ENCODE results near the gene PATJ.

PATJ gene

GRCh38 chr1:61836649-61837048 lies 94.4 kb downstream of the PATJ start:
- TF ChIP-seq TAF1 (IDR thresholded peaks at IDR 0.05; ENCODE audit: borderline replicate concordance, insufficient read depth, low read length) = no peak
- TF ChIP-seq REST (IDR thresholded peaks at IDR 0.05; ENCODE audit: insufficient read depth in 1 of 2, low read depth in 2 of 2, low read length in 2 of 2) = no peak
- no peak for TF ChIP-seq SIN3A (IDR thresholded peaks at IDR 0.05; ENCODE audit: borderline replicate concordance, insufficient read depth, low read length)
- TF ChIP-seq FOXP2 (optimal IDR thresholded peaks at IDR 0.05; ENCODE audit: borderline replicate concordance, extremely low read depth, extremely low read length, insufficient read depth) = no peak
- TF ChIP-seq POLR2AphosphoS5 (IDR thresholded peaks at IDR 0.05; ENCODE audit: low read depth, low read length) = no peak

- TF ChIP-seq REST (IDR thresholded peaks at IDR 0.05; ENCODE audit: insufficient read depth in 1 of 2, low read depth in 2 of 2, low read length in 2 of 2) (no peak), SIN3A (IDR thresholded peaks at IDR 0.05; ENCODE audit: borderline replicate concordance, insufficient read depth, low read length) (no peak), TAF1 (IDR thresholded peaks at IDR 0.05; ENCODE audit: borderline replicate concordance, insufficient read depth, low read length) (no peak), FOXP2 (optimal IDR thresholded peaks at IDR 0.05; ENCODE audit: borderline replicate concordance, extremely low read depth, extremely low read length, insufficient read depth) (no peak), POLR2AphosphoS5 (IDR thresholded peaks at IDR 0.05; ENCODE audit: low read depth, low read length) (no peak)
These were observed 97.4 kb downstream of the PATJ start for GRCh38 chr1:61839679-61840078.

- TF ChIP-seq SIN3A (IDR thresholded peaks at IDR 0.05; ENCODE audit: borderline replicate concordance, insufficient read depth, low read length) (no peak), FOXP2 (optimal IDR thresholded peaks at IDR 0.05; ENCODE audit: borderline replicate concordance, extremely low read depth, extremely low read length, insufficient read depth) (no peak), POLR2AphosphoS5 (IDR thresholded peaks at IDR 0.05; ENCODE audit: low read depth, low read length) (no peak), REST (IDR thresholded peaks at IDR 0.05; ENCODE audit: insufficient read depth in 1 of 2, low read depth in 2 of 2, low read length in 2 of 2) (no peak), TAF1 (IDR thresholded peaks at IDR 0.05; ENCODE audit: borderline replicate concordance, insufficient read depth, low read length) (no peak)
These were observed 99.8 kb downstream of the PATJ start for GRCh38 chr1:61842036-61842435.

GRCh38 chr1:61842863-61843514 lies 100.7 kb downstream of the PATJ start:
- no peak for TF ChIP-seq POLR2AphosphoS5 (IDR thresholded peaks at IDR 0.05; ENCODE audit: low read depth, low read length)
- no peak for TF ChIP-seq REST (IDR thresholded peaks at IDR 0.05; ENCODE audit: insufficient read depth in 1 of 2, low read depth in 2 of 2, low read length in 2 of 2)
- no peak for TF ChIP-seq FOXP2 (optimal IDR thresholded peaks at IDR 0.05; ENCODE audit: borderline replicate concordance, extremely low read depth, extremely low read length, insufficient read depth)
- no peak for TF ChIP-seq SIN3A (IDR thresholded peaks at IDR 0.05; ENCODE audit: borderline replicate concordance, insufficient read depth, low read length)
- no peak for TF ChIP-seq TAF1 (IDR thresholded peaks at IDR 0.05; ENCODE audit: borderline replicate concordance, insufficient read depth, low read length)
